ENCODE data around the gene BRF1.

BRF1 gene

GRCh38 chr14:105203057-105203531 is 97.7 kb downstream of the BRF1 start:
- DNase-seq (ENCODE audit: low read depth, low spot score): no peak
- H3K4me3 ChIP-seq: no peak overlapping the region
- no peak overlapping the region for H3K27ac ChIP-seq
- no peak overlapping the region for H3K9ac ChIP-seq (ENCODE audit: insufficient read length)
- TF ChIP-seq FOXP2 (optimal IDR thresholded peaks at IDR 0.05; ENCODE audit: control extremely low read depth, extremely low read length, insufficient read depth): no peak
- no peak for TF ChIP-seq POLR2AphosphoS5 (IDR thresholded peaks at IDR 0.05; ENCODE audit: borderline replicate concordance, low read depth, low read length)
- TF ChIP-seq EZH2 (IDR thresholded peaks at IDR 0.05): no peak
- H3K9me3 ChIP-seq (ENCODE audit: low read depth, low read length): no peaks in the 10 kb centered on the region
- no peaks in the 10 kb centered on the region for H3K36me3 ChIP-seq (ENCODE audit: insufficient read depth, low read length)

DNA sequence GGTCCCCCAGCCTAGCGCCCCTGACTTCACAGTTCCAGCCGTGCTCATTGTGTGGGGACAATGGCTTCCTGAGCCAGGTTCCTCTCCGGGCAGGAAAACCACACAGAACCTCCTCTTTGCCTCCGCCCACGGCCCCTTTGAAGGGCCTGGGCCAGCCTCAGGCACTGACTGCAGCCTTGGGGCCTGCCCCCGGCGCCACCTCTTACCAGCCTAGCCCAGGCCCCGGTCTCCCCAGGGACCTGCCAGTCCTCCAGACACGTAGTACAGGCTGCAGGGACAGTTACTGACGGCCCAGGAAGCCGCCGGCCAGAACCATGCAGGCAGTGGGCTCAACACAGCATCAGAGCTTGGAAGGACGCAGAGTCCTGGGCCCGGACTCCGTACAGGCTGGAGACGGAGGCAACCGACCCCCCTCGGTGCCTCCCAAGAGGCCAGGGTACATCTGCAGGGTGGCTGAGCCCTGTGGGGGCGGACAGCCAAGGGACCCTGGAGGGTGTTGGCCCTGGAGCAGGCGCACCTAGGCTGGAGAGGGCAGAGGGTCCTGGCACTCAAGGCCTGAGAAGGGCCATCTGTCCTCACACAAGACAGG is 98.8 kb downstream of the BRF1 start:
- no peak overlapping the region for H3K9ac ChIP-seq (ENCODE audit: insufficient read length)
- no peaks in the 10 kb centered on the region for H3K36me3 ChIP-seq (ENCODE audit: insufficient read depth, low read length)
- no peak for DNase-seq (ENCODE audit: low read depth, low spot score)
- H3K9me3 ChIP-seq (ENCODE audit: low read depth, low read length): no peaks in the 10 kb centered on the region
- TF ChIP-seq FOXP2 (optimal IDR thresholded peaks at IDR 0.05; ENCODE audit: control extremely low read depth, extremely low read length, insufficient read depth) (no peak), EZH2 (IDR thresholded peaks at IDR 0.05) (no peak)
- no peak overlapping the region for H3K4me3 ChIP-seq
- no peak overlapping the region for H3K27ac ChIP-seq

DNA sequence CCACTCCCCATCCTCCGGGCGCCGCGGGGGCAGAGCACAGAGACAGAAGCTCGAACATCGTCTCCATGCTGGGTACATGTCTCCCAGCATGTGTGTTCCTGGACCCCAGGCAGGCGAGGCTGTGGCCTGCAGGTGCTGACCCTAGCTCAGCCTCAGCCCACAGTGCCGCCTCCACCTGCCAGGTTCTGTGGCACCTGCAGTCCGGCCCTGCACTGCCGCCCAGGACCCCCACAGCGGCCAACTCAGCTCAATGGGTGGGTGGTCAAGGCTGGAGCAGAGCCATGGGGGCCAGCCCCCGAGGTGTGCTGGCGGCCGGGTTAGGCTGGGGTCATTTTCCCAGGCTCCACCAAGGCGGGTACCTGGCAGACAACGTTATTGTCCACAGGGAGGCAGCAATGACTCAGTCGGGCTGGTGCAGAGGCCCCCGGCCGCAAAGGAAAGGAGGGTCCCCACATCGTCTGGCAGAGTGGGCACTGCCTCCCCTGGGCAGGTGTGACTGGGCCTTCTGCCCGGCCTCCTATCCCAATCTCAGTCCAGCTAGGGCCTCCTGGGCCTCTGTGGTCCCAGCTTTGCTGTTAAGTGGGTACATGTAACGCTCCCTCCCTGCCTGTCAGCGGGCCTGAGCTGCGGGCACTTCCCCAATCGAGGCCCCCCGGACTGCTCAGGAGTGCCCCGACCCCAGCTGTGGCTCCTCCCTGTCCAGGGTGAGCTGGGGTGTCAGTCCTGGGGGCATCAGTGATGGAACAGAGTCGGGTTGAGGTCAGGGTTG is 99.5 kb downstream of the BRF1 start:
- H3K27ac ChIP-seq: no peak overlapping the region
- no peaks in the 10 kb centered on the region for H3K9me3 ChIP-seq (ENCODE audit: low read depth, low read length)
- TF ChIP-seq POLR2AphosphoS5 (IDR thresholded peaks at IDR 0.05; ENCODE audit: borderline replicate concordance, low read depth, low read length) (no peak), FOXP2 (optimal IDR thresholded peaks at IDR 0.05; ENCODE audit: control extremely low read depth, extremely low read length, insufficient read depth) (no peak), EZH2 (IDR thresholded peaks at IDR 0.05) (no peak)
- H3K4me3 ChIP-seq: no peak overlapping the region
- DNase-seq (ENCODE audit: low read depth, low spot score): no peak
- no peaks in the 10 kb centered on the region for H3K36me3 ChIP-seq (ENCODE audit: insufficient read depth, low read length)
- H3K9ac ChIP-seq (ENCODE audit: insufficient read length): no peak overlapping the region

- no peak for TF ChIP-seq EZH2 (IDR thresholded peaks at IDR 0.05)
- TF ChIP-seq FOXP2 (optimal IDR thresholded peaks at IDR 0.05; ENCODE audit: control extremely low read depth, extremely low read length, insufficient read depth): no peak
- no peak for TF ChIP-seq POLR2AphosphoS5 (IDR thresholded peaks at IDR 0.05; ENCODE audit: borderline replicate concordance, low read depth, low read length)
- H3K9me3 ChIP-seq (ENCODE audit: low read depth, low read length): no peaks in the 10 kb centered on the region
- DNase-seq (ENCODE audit: low read depth, low spot score): no peak
- H3K27ac ChIP-seq: no peak overlapping the region
- H3K4me3 ChIP-seq: no peak overlapping the region
- H3K9ac ChIP-seq (ENCODE audit: insufficient read length): no peak overlapping the region
- H3K36me3 ChIP-seq (ENCODE audit: insufficient read depth, low read length): no peaks in the 10 kb centered on the region
Measured at GRCh38 chr14:105200641-105201040, 100.2 kb downstream of the BRF1 start.

GRCh38 chr14:105200074-105200473 is 100.7 kb downstream of the BRF1 start:
- Histone ChIP-seq H3K9ac (ENCODE audit: insufficient read length) (no peak overlapping the region), H3K27ac (no peak overlapping the region), H3K36me3 (ENCODE audit: insufficient read depth, low read length) (no peaks in the 10 kb centered on the region), H3K4me3 (no peak overlapping the region), H3K9me3 (ENCODE audit: low read depth, low read length) (no peaks in the 10 kb centered on the region)
- no peak for DNase-seq (ENCODE audit: low read depth, low spot score)
- TF ChIP-seq FOXP2 (optimal IDR thresholded peaks at IDR 0.05; ENCODE audit: control extremely low read depth, extremely low read length, insufficient read depth) (no peak), EZH2 (IDR thresholded peaks at IDR 0.05) (no peak), POLR2AphosphoS5 (IDR thresholded peaks at IDR 0.05; ENCODE audit: borderline replicate concordance, low read depth, low read length) (no peak)

DNA sequence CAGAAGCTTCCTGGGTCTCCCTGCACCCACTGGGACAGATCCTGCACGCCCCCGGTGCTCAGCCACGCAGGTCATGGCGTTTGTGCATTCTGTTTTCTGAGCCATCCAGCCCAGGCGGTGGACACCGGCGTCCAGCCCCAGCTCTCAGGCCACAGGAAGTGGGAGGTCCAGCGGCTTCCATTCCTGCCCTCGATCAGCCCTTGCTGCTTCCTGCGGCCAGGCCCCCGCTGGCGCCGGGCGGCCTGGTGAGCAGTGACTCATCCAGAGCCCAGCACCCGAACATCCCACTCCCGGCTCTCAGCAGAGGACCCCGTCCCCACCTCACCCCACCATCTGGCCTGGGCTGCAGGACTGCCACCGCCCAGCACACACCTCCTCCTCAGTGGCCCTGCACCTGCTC is 101.7 kb downstream of the BRF1 start:
- Histone ChIP-seq H3K9me3 (ENCODE audit: low read depth, low read length) (no peaks in the 10 kb centered on the region), H3K36me3 (ENCODE audit: insufficient read depth, low read length) (no peaks in the 10 kb centered on the region), H3K4me3 (no peak overlapping the region), H3K9ac (ENCODE audit: insufficient read length) (no peak overlapping the region), H3K27ac (no peak overlapping the region)
- no peak for DNase-seq (ENCODE audit: low read depth, low spot score)
- no peak for TF ChIP-seq FOXP2 (optimal IDR thresholded peaks at IDR 0.05; ENCODE audit: control extremely low read depth, extremely low read length, insufficient read depth)
- TF ChIP-seq EZH2 (IDR thresholded peaks at IDR 0.05): no peak
- no peak for TF ChIP-seq POLR2AphosphoS5 (IDR thresholded peaks at IDR 0.05; ENCODE audit: borderline replicate concordance, low read depth, low read length)

DNA sequence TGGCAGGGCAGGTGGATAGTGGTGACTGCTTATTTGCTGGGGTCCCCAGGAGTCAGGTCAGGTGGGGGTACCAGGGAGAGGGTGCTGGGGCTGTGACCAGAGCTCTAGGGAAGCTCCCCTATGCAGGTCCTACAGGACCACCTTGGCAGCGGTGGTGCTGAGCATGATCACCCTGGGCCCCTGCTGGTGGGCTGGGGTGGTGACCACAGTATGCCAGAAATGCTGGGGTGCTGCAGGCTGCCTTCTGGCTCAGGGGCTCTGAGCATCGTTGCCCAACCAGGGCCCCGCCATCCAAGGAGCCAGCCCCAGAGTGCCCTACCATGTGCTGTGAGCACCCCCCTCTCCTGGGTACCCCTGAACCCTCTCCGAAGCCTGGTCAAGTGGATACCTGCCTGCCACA is 102.2 kb downstream of the BRF1 start:
- Histone ChIP-seq H3K9me3 (ENCODE audit: low read depth, low read length) (no peaks in the 10 kb centered on the region), H3K36me3 (ENCODE audit: insufficient read depth, low read length) (no peaks in the 10 kb centered on the region), H3K27ac (no peak overlapping the region), H3K4me3 (no peak overlapping the region), H3K9ac (ENCODE audit: insufficient read length) (no peak overlapping the region)
- no peak for DNase-seq (ENCODE audit: low read depth, low spot score)
- no peak for TF ChIP-seq EZH2 (IDR thresholded peaks at IDR 0.05)

DNA sequence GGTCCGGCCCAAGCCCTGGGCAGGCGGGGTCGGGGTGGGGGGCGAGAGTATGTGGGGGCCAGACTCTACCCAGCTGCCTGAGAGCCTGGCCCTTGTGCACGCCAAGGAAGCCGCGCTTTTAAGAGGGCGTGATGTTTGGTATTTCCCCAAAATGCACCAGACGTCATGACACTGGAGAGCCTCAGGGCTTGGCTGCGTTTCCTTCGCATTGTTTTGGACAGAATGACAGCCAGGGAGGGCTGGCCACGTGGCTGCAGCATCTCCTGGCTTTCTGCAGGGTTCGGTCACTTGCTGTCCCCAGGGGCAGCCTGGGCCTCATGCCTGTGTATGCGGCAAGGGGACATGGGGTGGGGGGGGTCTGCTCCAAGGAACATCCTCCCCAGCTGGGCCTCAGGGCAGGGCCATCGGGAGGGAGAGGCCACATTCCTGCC is 103.6 kb downstream of the BRF1 start:
- no peak for DNase-seq (ENCODE audit: low read depth, low spot score)
- Histone ChIP-seq H3K36me3 (ENCODE audit: insufficient read depth, low read length) (no peaks in the 10 kb centered on the region), H3K9ac (ENCODE audit: insufficient read length) (no peak overlapping the region), H3K4me3 (no peak overlapping the region), H3K9me3 (ENCODE audit: low read depth, low read length) (no peaks in the 10 kb centered on the region), H3K27ac (no peak overlapping the region)
- TF ChIP-seq EZH2 (IDR thresholded peaks at IDR 0.05) (no peak), POLR2AphosphoS5 (IDR thresholded peaks at IDR 0.05; ENCODE audit: borderline replicate concordance, low read depth, low read length) (no peak), FOXP2 (optimal IDR thresholded peaks at IDR 0.05; ENCODE audit: control extremely low read depth, extremely low read length, insufficient read depth) (no peak)

Data from SK-N-MC (cell line).